ENCODE data around the gene ZNF786. TPM values are rescaled to one million over a fixed set of nuclear protein-coding genes. Genes with fewer than 3 reads are reported as not detected.

Gene ZNF786
- total and polyA plus RNA-seq, 10 of the 15 experiments (the other 5 are each of a cell fraction or from before 2014, with no cell fraction given) = 0.47 to 7.0 (median 4.2) TPM

DNA sequence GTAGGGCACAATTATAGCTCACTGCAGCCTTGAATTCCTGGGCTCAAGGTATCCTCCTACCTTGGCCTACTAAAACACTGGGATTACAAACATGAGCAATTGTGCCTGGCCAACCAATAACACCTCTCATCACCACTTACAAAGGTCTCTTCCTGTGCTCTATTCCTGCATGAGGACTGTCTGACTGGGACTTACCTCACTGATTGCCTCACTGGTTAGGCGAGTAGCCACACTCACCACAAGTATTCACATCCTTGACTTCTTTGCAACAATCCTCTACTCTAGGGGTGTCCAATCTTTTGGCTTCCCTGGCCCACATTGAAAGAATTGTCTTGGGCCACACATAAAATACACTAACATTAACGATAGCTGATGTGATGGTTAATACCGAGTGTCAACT is 39.6 kb downstream of the ZNF786 start:
- Histone ChIP-seq H3K27ac (ENCODE audit: control insufficient read depth, insufficient read depth) (no peak overlapping the region), H3K9me3 (replicated peaks; ENCODE audit: control insufficient read depth, insufficient read depth, low read length) (no peaks in the 10 kb centered on the region), H3K27me3 (replicated peaks in 1 of 2; ENCODE audit: control insufficient read depth in 2 of 2, insufficient read depth in 2 of 2, low read length in 1 of 2) (no peaks in the 10 kb centered on the region), H2AFZ (ENCODE audit: control insufficient read depth, low read depth, low read length) (no peak overlapping the region), H4K20me1 (ENCODE audit: control insufficient read depth, insufficient read depth) (no peaks in the 10 kb centered on the region), H3K79me2 (ENCODE audit: control insufficient read depth, insufficient read depth, low read length) (no peaks in the 10 kb centered on the region), H3K4me1 (ENCODE audit: control insufficient read depth, insufficient read depth, low read length) (no peaks in the 10 kb centered on the region), H3K9ac (ENCODE audit: control insufficient read depth, insufficient read depth, low read length) (no peak overlapping the region), H3K36me3 (ENCODE audit: control insufficient read depth in 2 of 2, insufficient read depth in 2 of 2, low read length in 1 of 2) (no peaks in the 10 kb centered on the region), H3K4me3 (no peak overlapping the region), H3K4me2 (ENCODE audit: control insufficient read depth, insufficient read depth) (no peak overlapping the region)
- RAD21 ChIA-PET (ENCODE audit: unreplicated experiment) = no interaction called here
- intact Hi-C loops (cut with micrococcal nuclease; ENCODE audit: unreplicated experiment) = no loop called here
- 67% methylated on average over 3 of the region's 3 CpGs for WGBS (ENCODE audit: insufficient coverage, insufficient replicate concordance, low lambda C conversion rate, missing lambda C conversion rate)
- CTCF ChIA-PET = interaction anchor here (1.3 kb wide), 1 partner anchor 45 kb away, joined by 5 read pairs; no protein-coding TSS in a partner anchor
- FAIRE-seq (no peak), DNase-seq (ENCODE audit: low read depth, low spot score) (no peak), ATAC-seq (no peak)
- in situ Hi-C loops (cut with MboI) = no loop called here
- SMC1A ChIA-PET (ENCODE audit: uncharacterized antibody, unreplicated experiment) = interaction anchor here (1.4 kb wide), 1 partner anchor 88 kb away, joined by 3 read pairs; no protein-coding TSS in a partner anchor
- no TSS peak for BruUV-seq (replicated peaks)
- TF ChIP-seq RBBP5 (conservative IDR thresholded peaks at IDR 0.05) (no peak), SMAD5 (IDR thresholded peaks at IDR 0.05; ENCODE audit: low read depth) (no peak), GATAD2B (conservative IDR thresholded peaks at IDR 0.05; ENCODE audit: low read depth) (no peak), STAT3 (IDR thresholded peaks at IDR 0.05; ENCODE audit: low read depth, low read length) (no peak), ZNF24 (IDR thresholded peaks at IDR 0.05) (no peak), ZZZ3 (IDR thresholded peaks at IDR 0.05; ENCODE audit: control insufficient read depth, insufficient read length, low read depth) (no peak), ASH2L (IDR thresholded peaks at IDR 0.05; ENCODE audit: borderline replicate concordance, low read depth) (no peak), BRCA1 (IDR thresholded peaks at IDR 0.05; ENCODE audit: low read depth, low read length) (no peak)
- TF ChIP-seq, protein P1, sequence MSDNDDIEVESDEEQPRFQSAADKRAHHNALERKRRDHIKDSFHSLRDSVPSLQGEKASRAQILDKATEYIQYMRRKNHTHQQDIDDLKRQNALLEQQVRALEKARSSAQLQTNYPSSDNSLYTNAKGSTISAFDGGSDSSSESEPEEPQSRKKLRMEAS (IDR thresholded peaks at IDR 0.05; ENCODE audit: low read depth, low read length) = no peak
- POLR2A ChIA-PET = no interaction called here
